ENCODE measurements around the gene MGAT4A. TPM values are rescaled to one million over a fixed set of nuclear protein-coding genes. Genes with fewer than 3 reads are reported as not detected.

Gene MGAT4A
- total RNA-seq (10 to 100 TPM; 56.0 to 72.1 (median 59.4) TPM), polyA plus RNA-seq (10 to 100 TPM; 14.1 to 21.0 TPM)

- peak within 1 kb of the TSS; percentile 88 to 95 (median 92) for H3K27ac ChIP-seq
Observed at GRCh38 chr2:98731041-98731893, at the start of gene MGAT4A. MGAT4A (minus strand) TSS chr2:98731132; CDS start chr2:98726332, 4,800 bp downstream.

GRCh38 chr2:98778741-98779483, 48.0 kb upstream of the MGAT4A start:
- Histone ChIP-seq H3K4me1 (no peaks in the 10 kb centered on the region), H3K9me3 (no peaks in the 10 kb centered on the region), H3K27me3 (no peaks in the 10 kb centered on the region), H3K4me3 (no peak overlapping the region), H3K27ac (no peak overlapping the region), H3K36me3 (no peaks in the 10 kb centered on the region)
- DNase-seq (no peak), FAIRE-seq (no peak), ATAC-seq (no peak)
- 71 to 72% methylated on average over 6 of the region's 6 CpGs for WGBS, 2 donors
- intact Hi-C loops (cut with DNase I), result no loop called here
- TF ChIP-seq CTCF (IDR thresholded peaks at IDR 0.05), result no peak

More at GRCh38 chr2:98731041-98731893, at the start of gene MGAT4A:
- peak; percentile 79 to 88 (median 80) for ATAC-seq
- H3K36me3 ChIP-seq, result no peaks in the 10 kb centered on the region
- no peak for TF ChIP-seq CTCF (IDR thresholded peaks at IDR 0.05)
- intact Hi-C loops (cut with DNase I), result no loop called here
- 0 to 1% methylated on average over 53 to 110 of the region's 110 CpGs for WGBS, 2 donors
- H3K9me3 ChIP-seq, result no peaks in the 10 kb centered on the region
- DNase-seq, result peak; percentile 78 to 91 (median 86)
- H3K27me3 ChIP-seq, result no peaks in the 10 kb centered on the region
- no peak for FAIRE-seq
- H3K4me1 ChIP-seq, result peaks cover 6 to 38% (median 22%) of the 10 kb centered on the region in 3 donors
- H3K4me3 ChIP-seq, result peak within 1 kb of the TSS; percentile 79 to 86 (median 82)

- WGBS, 2 donors, result 82 to 84% methylated on average over 4 of the region's 4 CpGs
- no peaks in the 10 kb centered on the region for H3K9me3 ChIP-seq
- no peaks in the 10 kb centered on the region for H3K27me3 ChIP-seq
- DNase-seq (no peak), ATAC-seq (no peak), FAIRE-seq (no peak)
- no peak for TF ChIP-seq CTCF (IDR thresholded peaks at IDR 0.05)
- H3K27ac ChIP-seq, result no peak overlapping the region
- intact Hi-C loops (cut with DNase I), result no loop called here
- no peaks in the 10 kb centered on the region for H3K4me1 ChIP-seq
- H3K36me3 ChIP-seq, result no peaks in the 10 kb centered on the region
- H3K4me3 ChIP-seq, result no peak overlapping the region
Observed at GRCh38 chr2:98778151-98778550, 47.2 kb upstream of the MGAT4A start.

GRCh38 chr2:98777710-98778109, 46.8 kb upstream of the MGAT4A start:
- no peaks in the 10 kb centered on the region for H3K4me1 ChIP-seq
- FAIRE-seq (no peak), ATAC-seq (no peak), DNase-seq (no peak)
- 93 to 94% methylated on average over 1 of the region's 1 CpG for WGBS, 2 donors
- TF ChIP-seq CTCF (IDR thresholded peaks at IDR 0.05), result no peak
- H3K9me3 ChIP-seq, result no peaks in the 10 kb centered on the region
- no peaks in the 10 kb centered on the region for H3K36me3 ChIP-seq
- H3K4me3 ChIP-seq, result no peak overlapping the region
- H3K27me3 ChIP-seq, result no peaks in the 10 kb centered on the region
- intact Hi-C loops (cut with DNase I), result no loop called here
- H3K27ac ChIP-seq, result no peak overlapping the region
